HEK293T (cell line): Measurements from ENCODE around the gene KLK5.

Source experiments
- ARNT ChIP-seq: fragments of 450-650 bp; IDR thresholded peaks from 2 replicates; pipeline ENCODE4 v1.6.1; 2017; ENCODE audit warnings: mild to moderate bottlenecking
- BHLHE40 ChIP-seq: fragments of 450-650 bp; IDR thresholded peaks from 2 replicates; pipeline ENCODE4 v1.6.1; 2016; ENCODE audit warnings: mild to moderate bottlenecking, moderate library complexity, borderline replicate concordance
- FOXA1 ChIP-seq: fragments of 450-650 bp; IDR thresholded peaks from 2 replicates; pipeline ENCODE4 v1.6.1; 2016; ENCODE audit warnings: mild to moderate bottlenecking
- FOXK2 ChIP-seq: fragments of 450-650 bp; IDR thresholded peaks from 2 replicates; pipeline ENCODE4 v1.6.1; 2016; ENCODE audit warnings: mild to moderate bottlenecking

DNA sequence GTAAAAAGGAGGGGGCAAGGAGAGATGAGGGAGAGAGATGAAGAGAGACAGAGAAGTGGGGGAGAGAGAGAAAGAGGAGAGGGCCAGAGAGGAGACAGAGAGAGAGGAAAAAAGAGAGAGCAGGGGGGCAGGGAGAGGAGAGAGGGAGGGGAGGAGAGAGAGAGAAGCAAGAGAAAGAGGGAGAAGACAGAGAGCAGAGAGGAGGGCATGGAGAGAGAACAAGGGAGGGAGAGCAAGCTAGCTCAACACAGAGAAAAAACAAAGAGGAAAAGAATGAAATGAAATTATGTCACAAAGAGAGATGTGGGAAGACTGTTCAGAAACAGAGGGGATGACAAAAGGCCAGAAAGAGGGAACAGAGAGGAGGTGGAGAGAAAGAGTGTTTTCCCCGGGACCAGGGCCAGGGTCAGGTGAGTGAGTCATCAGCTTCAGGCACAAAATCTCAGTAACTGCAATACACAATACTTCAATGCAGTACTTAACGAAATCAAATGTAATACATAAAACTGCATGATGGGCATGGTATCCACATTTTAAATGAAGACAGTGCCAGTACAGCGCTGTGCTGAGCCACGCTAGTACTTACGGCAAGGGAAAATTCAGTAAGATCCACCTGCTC, 26.0 kb upstream of the KLK5 start:
- TF ChIP-seq FOXK2: no peak
- TF ChIP-seq ARNT: no peak
- no peak for TF ChIP-seq FOXA1
- TF ChIP-seq BHLHE40: no peak
